Measurements from ENCODE around the gene EMC8.

EMC8 gene

GRCh38 chr16:85785927-85786326 lies 13.4 kb downstream of the EMC8 start:
- DNase-seq (ENCODE audit: low read depth in 2 of 3, low spot score in 2 of 3) = no peak

GRCh38 chr16:85784813-85785212 lies 14.5 kb downstream of the EMC8 start:
- no peak for DNase-seq (ENCODE audit: low read depth in 2 of 3, low spot score in 2 of 3)

GRCh38 chr16:85783441-85783840 lies 15.9 kb downstream of the EMC8 start:
- DNase-seq (ENCODE audit: low read depth in 2 of 3, low spot score in 2 of 3) = no peak

GRCh38 chr16:85782451-85782850 lies 16.9 kb downstream of the EMC8 start:
- no peak for DNase-seq (ENCODE audit: low read depth in 2 of 3, low spot score in 2 of 3)

- DNase-seq (ENCODE audit: low read depth in 2 of 3, low spot score in 2 of 3) = no peak
Measured at GRCh38 chr16:85781695-85782370, 17.5 kb downstream of the EMC8 start.

GRCh38 chr16:85781156-85781555 lies 18.2 kb downstream of the EMC8 start:
- DNase-seq (ENCODE audit: low read depth in 2 of 3, low spot score in 2 of 3) = no peak

GRCh38 chr16:85780281-85780680 lies 19.1 kb downstream of the EMC8 start:
- no peak for DNase-seq (ENCODE audit: low read depth in 2 of 3, low spot score in 2 of 3)

- peak in 1 of 3 experiments; percentile 15 for DNase-seq (ENCODE audit: low read depth in 2 of 3, low spot score in 2 of 3)
Measured at GRCh38 chr16:85778873-85779272, 20.5 kb downstream of the EMC8 start.

GRCh38 chr16:85777583-85778310 lies 21.6 kb downstream of the EMC8 start:
- no peak for DNase-seq (ENCODE audit: low read depth in 2 of 3, low spot score in 2 of 3)

- DNase-seq (ENCODE audit: low read depth in 2 of 3, low spot score in 2 of 3) = no peak
Measured at GRCh38 chr16:85774811-85775210, 24.5 kb downstream of the EMC8 start.

GRCh38 chr16:85774136-85774535 lies 25.2 kb downstream of the EMC8 start:
- DNase-seq (ENCODE audit: low read depth in 2 of 3, low spot score in 2 of 3) = no peak

- DNase-seq (ENCODE audit: low read depth in 2 of 3, low spot score in 2 of 3) = no peak
Measured at GRCh38 chr16:85773044-85773443, 26.3 kb downstream of the EMC8 start.

GRCh38 chr16:85770741-85771140 lies 28.6 kb downstream of the EMC8 start:
- no peak for DNase-seq (ENCODE audit: low read depth in 2 of 3, low spot score in 2 of 3)

GRCh38 chr16:85768199-85768598 lies 31.1 kb downstream of the EMC8 start:
- no peak for DNase-seq (ENCODE audit: low read depth in 2 of 3, low spot score in 2 of 3)

GRCh38 chr16:85767531-85767930 lies 31.8 kb downstream of the EMC8 start:
- no peak for DNase-seq (ENCODE audit: low read depth in 2 of 3, low spot score in 2 of 3)

- DNase-seq (ENCODE audit: low read depth in 2 of 3, low spot score in 2 of 3) = no peak
Measured at GRCh38 chr16:85765767-85766166, 33.6 kb downstream of the EMC8 start.

- no peak for DNase-seq (ENCODE audit: low read depth in 2 of 3, low spot score in 2 of 3)
Measured at GRCh38 chr16:85765211-85765610, 34.1 kb downstream of the EMC8 start.

- no peak for DNase-seq (ENCODE audit: low read depth in 2 of 3, low spot score in 2 of 3)
Measured at GRCh38 chr16:85763616-85764015, 35.7 kb downstream of the EMC8 start.

- no peak for DNase-seq (ENCODE audit: low read depth in 2 of 3, low spot score in 2 of 3)
Measured at GRCh38 chr16:85762970-85763369, 36.4 kb downstream of the EMC8 start.

- no peak for DNase-seq (ENCODE audit: low read depth in 2 of 3, low spot score in 2 of 3)
Measured at GRCh38 chr16:85761861-85762260, 37.5 kb downstream of the EMC8 start.

GRCh38 chr16:85759631-85760419 lies 39.5 kb downstream of the EMC8 start:
- DNase-seq (ENCODE audit: low read depth in 2 of 3, low spot score in 2 of 3) = peak in 1 of 3 experiments; percentile 19

GRCh38 chr16:85759136-85759535 lies 40.2 kb downstream of the EMC8 start:
- DNase-seq (ENCODE audit: low read depth in 2 of 3, low spot score in 2 of 3) = no peak
